Measurements from ENCODE around the gene FAM174C.

FAM174C gene

DNA sequence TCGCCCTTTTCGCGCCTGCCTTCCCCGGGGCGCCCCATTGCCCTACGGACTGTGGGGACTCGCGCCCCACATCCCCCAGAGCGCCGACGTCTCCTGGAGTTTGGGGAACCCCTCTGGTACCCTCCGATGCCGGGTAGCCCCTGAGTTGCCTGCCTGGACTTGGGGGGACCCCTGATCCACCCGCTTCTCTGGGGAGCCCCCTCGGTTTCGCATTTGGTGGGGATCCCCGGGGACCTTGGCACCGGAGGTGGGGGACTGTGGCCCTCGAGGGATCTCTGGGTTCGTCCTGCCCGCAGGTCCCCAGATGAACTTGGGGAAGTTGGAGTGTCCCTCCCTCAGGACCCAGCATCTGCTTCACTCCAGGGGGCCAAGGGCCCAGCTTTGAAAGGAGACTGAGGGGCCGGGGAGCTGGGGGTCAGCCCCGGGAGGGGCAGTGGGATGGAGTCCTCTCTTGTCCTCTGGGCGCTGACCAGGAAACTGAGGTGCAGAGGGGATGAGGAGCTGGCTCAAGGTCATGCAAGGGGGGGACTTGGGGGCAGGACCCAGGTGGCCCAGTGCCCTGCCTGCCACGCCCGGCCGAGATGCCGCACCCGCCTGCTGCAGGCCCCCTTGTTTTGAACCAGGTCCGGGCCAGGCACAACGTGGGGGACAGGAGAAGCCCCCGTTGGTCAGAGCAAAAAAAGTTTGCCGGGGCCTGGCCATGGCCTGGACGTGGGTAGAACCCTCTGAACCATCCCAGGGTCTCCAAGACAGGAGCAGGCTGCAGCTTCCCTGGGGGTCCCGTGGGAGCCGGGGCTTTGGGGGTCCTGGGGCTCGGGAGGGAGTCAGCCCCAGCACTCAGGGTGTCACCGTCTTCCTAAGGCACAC lies 11.4 kb downstream of the FAM174C start:
- DNase-seq (ENCODE audit: low read depth in 2 of 2), result no peak

DNA sequence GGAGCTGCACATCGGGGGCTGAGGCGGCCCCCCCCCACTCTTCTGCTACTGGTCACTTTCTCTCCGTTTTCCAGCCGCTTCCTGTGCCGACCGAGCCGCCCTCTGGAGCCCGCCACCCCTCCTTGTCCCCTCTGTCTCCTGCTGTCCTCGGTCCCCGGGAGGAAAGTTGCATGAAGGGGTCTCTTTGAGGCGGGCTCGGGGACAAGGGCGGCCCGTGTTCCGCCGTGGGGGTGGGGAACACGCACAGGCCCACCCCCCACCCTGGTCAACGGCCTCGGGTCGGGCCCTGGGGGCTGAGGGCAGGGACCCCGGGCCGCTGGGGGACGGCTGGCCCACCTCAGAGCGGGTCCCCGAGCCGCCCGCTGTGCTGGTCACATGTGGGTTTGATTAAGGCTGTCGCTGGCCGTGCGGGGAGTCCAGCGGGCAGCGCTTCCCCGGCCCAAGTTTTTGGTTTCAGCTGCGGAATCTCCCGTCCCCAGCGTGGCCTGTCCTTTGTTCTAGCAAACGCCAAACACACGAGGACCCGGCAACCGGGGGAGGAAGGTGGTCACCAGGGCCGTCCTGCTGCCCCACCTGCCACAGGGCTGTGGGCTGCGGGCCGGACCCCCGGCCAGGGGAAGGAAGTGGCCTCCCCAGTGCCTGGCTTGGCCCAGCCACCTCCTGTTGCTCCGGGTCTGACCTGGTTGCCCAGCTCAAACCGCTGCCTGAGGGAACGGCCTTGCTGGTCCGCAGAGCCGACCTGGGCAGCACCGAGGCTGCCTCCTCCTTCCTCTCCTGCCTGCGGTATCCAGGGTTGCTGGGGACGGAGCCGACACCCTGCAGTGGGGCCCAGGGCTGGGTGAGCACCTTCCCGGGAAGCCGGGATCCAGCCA lies 12.3 kb downstream of the FAM174C start:
- DNase-seq (ENCODE audit: low read depth in 2 of 2), result no peak

DNA sequence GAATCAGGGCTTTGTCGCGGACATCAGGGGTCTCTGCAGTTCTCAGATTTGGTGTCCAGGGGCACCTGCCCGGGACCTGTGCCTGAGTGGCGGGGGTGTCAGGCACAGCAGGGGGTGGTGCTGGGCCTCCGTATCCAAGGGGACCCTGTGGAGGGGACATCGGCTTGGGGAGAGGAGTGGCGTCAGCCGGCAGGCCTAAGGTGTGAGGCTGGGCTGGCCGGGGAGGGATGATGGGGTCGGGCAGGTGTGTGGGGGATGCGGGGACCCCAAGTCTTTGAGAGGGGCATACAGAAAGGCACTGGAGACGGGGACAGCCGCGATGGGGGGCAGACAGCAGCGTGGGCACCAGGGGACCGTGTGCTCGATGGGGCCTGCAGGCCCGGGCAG lies 12.9 kb downstream of the FAM174C start:
- no peak for DNase-seq (ENCODE audit: low read depth in 2 of 2)

DNA sequence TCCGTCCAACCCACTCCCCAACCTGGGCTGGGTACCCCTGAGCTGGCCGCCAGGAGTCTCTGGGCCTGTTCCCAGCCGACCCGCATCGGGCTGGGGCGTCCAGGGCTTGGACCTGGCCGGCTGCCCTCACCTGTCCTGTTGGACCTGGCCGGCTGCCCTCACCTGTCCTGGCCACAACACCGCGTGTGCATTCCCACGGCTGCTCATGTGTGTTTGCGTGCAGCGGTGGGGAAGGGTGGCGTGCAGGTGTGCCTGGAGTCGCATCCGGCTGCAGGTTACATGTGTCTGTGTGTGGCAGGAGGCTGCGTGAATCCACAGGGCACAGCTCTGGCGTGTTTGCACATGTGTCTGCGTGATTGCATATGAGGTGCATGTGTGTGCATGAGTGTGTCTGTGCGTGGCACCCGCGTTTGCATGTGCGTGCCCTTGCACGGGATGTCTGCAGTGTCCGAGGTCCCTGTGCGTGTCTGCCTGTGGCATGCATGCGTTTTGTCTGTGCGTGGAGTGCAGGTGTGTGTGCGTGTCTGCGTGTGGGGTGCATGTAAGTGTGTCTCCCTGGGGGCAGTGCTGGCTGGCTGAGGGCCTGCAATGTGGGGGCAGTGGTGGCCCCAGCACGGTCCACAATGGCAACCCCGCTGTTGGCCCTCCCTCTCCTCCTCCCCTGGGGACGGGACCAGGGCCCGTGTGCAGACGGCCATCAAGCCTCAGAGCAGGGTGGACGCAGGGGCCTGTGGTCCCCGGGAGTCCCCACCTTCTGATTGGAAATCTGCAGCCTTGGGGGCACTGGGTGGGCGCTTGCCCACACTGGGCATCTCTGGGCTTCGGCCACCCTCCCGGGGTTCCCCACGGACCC lies 13.7 kb downstream of the FAM174C start:
- DNase-seq (ENCODE audit: low read depth in 2 of 2), result no peak

DNA sequence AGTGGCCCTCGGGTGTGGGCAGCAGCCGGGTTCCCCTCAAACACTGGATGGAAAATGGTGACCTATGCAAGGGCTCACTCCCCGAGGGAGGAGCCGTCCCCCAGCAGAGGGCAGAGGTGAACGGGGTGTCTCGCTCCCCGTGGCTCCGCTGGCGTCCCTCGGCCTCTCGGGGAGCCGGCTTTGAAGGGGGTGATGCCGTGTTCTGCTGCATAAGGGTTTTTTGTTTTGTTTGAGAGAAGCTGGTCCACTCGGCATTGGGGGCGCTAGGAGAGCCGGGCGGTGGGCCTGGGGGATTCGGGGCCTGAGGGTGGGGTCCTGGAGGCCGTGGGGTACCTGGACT lies 14.3 kb downstream of the FAM174C start:
- no peak for DNase-seq (ENCODE audit: low read depth in 2 of 2)

DNA sequence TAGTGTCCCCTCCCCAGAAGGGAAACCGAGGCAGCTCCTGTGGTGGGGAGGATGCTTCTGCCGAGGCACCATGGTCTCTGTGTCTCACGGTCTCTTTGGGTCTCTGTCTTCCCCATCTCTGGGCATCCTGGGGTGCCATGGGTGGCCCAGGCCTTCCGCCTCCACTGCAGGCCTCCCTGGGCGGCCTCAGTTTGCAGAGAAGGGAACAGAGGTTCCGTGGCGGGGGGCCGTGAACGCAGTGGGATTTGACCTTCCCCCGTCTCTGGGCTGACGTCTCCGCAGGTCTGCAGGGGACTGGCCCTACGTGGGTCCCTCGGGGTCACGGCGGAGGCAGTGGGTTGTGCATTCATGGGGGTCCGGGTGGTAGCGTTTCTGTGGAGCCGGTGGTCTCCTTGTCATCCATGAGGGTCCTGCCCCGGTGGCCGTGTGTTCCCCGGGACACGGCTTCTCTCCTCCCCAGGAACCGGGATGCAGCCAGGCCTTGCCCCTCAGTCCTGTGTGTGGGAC lies 14.9 kb downstream of the FAM174C start:
- DNase-seq (ENCODE audit: low read depth in 2 of 2), result no peak

DNA sequence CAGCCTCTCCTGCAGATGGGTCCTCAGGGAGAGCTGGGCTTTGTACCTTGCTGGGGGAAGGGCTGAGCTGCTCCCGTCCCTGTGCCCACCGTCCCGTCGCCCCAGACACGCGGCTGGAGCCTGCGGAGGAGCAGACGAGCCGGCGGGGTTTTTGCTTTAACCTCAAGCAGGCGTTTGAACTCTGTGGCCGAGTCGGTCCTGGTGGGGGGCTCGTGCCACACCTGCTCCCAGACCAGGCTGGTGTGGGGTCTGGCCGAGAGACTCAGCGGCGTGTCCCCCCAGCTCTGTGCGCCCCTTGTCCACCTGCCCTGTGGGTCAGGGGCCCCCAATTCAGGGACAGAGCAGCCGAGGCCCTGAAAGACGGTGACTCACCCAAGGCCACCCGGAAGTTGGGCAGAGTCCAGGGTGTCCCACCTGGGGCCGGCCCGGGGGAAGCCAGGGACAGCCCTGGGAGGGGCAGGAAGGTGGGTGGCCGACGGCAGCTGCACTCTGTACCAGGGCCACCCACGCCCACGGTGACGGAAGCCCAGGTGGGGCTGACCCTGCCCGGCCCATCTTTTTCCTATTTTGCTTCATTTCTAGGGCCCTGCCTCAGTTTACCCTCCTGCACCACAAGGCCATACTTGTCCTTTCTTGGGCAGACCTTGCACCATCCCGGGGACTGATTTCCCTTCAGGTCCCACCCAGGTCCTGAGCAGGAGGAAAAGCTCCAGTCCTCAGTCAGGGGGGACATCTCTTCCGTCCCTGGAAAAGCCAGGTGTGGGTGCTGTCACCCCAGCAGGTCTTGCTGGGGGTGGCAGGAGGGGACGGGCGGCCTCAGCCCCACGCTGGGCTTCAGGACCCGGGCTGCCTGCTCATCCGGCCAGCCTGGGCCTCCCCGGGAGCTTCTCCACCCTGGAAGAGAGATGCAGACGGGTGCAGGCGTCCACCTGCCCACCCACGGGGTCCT lies 15.6 kb downstream of the FAM174C start:
- DNase-seq (ENCODE audit: low read depth in 2 of 2), result no peak

DNA sequence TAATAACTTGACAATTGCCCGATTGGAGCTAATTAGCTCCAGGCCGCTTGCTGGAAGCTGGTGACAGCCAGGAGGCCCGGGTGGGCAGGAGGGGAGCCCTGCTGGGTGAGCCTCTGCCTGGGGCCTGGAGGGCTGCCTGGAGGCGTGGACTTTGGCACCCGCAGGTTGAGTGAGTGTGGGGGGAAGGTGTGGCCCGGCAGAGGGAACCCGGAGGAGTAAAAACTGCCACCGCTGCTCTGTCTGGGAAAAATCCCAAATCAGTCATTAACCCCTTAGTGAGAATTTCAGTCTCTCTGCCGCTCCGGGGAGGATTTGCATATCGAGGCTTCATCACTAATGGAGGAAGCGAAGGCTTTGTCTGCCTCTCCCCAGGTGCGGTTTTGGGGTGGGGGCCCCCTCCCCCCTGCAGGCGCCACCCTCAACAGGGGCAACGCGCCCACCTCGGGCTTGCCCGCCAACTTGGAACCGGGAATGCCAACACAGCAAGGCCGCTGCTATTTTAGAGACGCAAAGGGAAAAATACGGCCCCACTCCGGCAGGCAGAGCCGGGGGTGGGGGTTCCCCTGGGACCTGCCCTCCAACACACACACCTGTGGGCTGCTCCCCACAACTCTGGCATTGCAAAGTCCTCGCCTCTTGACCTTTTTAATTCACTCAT lies 16.6 kb downstream of the FAM174C start:
- no peak for DNase-seq (ENCODE audit: low read depth in 2 of 2)

DNA sequence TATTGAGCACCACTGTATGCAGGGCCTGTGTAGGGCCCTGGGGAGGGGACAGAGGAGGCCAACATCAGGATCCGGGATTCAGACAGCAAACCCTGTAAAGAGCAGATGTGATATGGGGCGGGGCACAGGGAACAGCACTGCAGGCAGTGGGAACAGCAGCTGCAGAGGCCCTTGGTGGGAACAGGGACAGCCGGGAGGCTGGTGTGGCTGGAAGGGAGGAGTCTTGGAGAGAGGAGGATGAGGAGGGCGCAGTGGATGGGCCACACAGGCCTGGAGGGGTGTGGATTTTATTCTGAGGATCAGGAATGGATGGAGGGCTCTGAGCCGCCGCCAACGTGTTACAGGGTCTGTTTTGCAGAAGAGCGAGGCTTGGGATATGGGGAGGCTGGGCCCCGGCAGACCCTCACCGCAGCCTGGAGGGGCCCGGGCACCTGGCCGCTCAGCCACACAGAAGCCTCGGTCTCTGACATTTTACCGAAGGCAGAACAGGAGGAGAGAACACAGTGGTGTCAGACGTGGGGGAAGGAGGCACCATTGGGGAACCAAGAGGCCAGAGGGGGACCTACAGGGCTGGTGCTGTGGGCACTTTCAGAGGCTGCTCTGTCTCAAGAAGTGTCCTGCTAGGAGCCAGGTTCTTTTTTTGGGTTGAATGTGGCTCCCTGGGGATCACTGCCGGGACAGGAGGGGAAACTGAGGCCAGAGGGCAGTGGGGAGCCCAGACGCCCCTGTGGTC lies 17.3 kb downstream of the FAM174C start:
- no peak for DNase-seq (ENCODE audit: low read depth in 2 of 2)

DNA sequence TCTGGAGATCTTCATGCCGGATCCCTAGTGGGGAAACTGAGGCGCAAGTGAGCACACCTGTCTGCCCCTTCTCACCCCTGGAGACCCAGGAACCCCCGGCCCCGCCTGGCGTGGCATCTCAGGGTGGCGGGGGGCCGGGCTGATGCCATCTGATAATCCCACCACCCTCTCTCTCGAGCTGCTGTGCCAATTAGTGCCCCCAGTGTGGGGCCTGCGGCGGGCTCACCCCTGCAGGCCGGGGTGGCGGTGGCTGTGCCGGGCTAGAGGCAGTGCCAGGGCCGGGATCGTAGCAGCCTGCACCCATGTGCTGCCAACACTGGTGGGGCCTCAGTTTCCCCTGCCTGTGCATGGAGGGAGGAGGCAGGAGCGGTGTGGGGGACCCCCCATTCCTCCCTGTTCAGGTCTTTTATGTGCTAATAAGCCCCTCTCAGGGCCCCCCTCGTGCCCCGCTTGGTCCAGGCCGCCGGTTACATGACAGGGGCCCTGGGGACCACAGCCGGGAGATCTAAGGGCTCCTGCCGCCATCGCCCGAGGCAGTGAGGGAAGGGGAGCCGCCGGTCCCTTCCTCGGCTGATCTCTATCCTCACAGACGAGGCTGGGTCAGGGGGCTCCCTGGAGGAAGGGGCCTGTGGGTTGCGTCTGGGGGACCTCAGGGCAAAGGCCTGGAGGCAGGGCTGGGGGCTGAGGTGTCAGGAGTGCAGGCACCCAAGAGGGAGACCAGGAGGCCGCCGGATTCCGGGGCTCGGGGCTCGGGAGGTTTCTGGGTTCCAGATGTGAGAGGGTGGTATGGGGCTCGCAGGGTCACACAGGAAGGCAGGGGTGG lies 18.7 kb downstream of the FAM174C start:
- DNase-seq (ENCODE audit: low read depth in 2 of 2), result no peak

DNA sequence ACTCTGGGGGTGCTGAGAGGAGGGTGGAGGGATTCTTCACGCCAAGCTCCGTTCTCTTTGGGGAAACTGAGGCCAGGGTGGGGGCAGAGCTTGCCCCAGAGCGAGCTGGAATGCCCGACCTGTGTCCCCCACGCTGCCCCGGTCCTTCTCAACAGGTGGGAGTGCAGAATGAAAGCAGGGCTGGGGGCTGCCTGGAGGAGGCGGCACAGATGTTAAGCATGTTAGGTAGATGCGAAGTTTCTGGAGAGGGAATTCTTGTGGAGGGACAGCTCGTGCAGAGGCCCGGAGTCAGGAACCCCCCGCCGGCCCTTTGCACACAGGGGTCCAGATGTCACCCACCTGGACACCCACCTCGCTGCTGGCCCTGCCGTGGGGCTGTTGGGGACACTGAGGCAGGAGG lies 19.4 kb downstream of the FAM174C start:
- DNase-seq (ENCODE audit: low read depth in 2 of 2), result no peak

DNA sequence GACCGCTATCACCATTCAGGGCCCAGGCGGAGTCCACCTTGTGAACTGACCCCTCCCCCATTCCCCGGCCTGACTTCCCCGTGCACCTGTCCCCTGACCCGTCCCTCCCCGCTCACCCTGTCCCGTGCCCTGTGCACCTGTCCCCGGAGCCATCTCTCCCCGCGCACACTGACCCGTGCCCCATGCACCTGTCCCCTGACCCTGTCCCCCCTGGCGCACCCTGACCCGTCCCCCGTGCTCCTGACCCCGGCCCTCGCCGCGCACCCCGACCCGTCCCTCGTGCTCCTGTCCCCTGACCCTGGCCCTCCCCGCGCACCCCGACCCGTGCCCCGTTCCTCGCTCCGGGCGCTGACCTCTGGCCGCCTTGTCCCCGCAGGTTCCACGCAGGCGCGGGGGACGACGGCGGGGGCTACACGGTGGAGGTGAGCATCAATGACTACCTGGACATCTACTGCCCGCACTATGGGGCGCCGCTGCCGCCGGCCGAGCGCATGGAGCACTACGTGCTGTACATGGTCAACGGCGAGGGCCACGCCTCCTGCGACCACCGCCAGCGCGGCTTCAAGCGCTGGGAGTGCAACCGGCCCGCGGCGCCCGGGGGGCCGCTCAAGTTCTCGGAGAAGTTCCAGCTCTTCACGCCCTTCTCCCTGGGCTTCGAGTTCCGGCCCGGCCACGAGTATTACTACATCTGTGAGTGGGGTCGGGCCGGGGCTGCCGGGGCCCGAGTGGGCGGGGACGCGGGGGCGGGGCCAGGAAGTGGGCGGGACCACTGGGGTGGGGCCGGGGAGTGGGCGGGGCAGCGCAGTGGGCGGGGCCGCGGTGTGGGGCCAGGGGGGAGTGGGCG lies 20.1 kb downstream of the FAM174C start:
- no peak for DNase-seq (ENCODE audit: low read depth in 2 of 2)

DNA sequence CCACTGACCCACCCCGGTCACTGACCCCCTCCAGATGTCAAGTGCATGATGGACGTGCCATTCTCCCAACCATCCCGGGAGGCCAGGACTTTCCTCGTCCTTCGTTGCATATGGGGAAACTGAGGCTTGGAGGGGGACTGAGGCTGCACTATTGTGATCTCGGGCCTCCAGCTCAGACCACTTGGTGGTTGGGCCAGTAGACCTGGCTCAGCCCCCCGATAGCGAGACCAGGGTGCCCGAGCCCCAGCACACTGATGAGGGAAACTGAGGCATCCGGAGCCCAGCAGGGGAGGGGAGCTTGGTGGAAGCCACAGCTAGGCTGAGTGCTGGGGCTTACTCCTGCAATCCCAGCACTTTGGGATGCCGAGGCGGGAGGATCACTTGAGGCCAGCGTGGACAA lies 20.7 kb downstream of the FAM174C start:
- DNase-seq (ENCODE audit: low read depth in 2 of 2), result no peak

DNA sequence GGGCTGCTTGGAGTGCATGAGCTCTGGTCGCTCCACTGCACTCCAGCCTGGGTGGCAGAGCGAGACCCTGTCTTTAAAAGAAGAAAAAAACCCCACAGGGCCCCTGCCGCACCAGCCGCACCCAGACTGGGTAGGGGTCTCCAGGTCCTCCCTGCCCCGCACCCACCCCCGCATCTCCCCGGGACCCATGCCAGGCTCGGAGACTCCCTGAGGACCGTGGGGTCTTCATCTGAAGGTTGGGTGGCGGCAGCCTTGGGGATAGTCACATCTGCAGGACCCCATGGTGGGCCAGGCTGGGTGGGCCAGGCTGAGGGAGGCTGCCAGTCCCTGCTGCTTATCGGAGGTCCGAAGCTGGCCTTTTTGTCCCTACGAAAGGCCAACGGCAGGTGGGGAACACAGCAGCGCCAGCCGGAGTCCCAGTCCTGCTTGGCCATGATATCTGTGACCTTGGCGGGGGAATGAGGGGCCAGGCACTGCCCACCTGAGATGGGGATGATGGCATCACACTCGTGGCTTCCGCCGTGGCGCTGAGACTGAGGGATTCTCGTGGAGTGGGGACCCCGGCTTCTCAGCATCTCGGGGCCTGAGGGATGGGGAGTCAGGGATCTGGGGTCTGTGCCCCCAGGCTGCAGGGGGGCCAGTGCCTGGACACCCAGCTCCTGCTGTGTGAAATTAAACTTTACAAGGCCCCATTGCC lies 21.4 kb downstream of the FAM174C start:
- DNase-seq (ENCODE audit: low read depth in 2 of 2), result no peak

DNA sequence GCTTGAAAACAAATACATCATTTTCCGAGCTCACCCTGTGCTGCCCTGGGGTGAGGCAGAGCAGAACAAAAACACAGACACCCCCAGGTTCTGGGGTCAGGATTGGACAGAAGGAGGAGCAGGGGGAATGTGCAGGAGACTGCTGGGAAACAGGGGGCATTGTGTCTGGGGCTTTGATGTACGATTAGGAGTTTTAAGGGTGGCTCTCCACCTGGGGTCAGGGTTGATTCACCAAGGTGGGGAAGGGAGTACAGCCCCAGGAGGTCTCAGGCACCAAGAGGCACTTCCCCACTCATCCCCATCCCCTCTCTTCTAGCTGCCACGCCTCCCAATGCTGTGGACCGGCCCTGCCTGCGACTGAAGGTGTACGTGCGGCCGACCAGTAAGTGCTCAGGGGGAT lies 22.9 kb downstream of the FAM174C start:
- DNase-seq (ENCODE audit: low read depth in 2 of 2), result no peak

DNA sequence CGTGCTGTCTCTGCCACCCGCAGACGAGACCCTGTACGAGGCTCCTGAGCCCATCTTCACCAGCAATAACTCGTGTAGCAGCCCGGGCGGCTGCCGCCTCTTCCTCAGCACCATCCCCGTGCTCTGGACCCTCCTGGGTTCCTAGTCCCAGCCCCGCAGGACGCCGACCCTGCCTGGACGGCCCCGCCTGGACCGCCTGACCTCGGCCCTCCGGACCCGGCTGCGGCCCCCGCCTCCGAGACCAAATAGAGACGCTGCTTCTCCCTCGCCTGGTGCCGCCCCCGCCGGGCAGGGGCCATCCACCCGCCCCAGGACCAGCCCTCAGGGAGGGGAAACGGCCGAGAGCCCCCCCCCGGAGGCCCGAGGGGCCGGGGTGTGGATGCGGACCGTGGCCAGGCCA lies 24.5 kb downstream of the FAM174C start:
- no peak for DNase-seq (ENCODE audit: low read depth in 2 of 2)

Data from stimulated activated CD4-positive, alpha-beta T cell treated with anti-CD3 and anti-CD28 coated beads, Interleukin-12 subunit alpha, Interleukin-12 subunit beta, amount 100 ng/mL, for 24 hours (primary cell).